ENCODE measurements around the gene ADNP.

Gene ADNP

DNA sequence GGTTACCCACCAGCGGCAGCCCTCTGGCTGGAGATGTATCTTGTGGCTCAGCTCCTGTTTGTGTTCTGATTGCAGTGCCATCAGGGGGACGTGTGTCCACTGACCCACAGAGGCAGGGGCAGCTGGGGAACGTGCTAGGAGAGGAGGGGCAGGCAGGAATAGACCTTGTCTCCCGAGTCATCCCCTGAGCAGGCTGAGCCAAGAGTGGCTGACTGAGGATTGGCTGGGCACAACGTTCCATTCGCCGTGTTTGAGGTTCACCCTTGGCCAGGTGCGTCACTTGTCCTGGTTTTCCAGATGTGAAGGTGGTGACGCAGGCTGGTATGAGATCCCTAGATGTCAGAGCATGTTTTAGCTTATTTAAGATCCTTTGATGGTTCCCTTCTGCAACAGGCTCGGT lies 57.7 kb downstream of the ADNP start:
- DNase-seq (ENCODE audit: low read depth), result no peak

DNA sequence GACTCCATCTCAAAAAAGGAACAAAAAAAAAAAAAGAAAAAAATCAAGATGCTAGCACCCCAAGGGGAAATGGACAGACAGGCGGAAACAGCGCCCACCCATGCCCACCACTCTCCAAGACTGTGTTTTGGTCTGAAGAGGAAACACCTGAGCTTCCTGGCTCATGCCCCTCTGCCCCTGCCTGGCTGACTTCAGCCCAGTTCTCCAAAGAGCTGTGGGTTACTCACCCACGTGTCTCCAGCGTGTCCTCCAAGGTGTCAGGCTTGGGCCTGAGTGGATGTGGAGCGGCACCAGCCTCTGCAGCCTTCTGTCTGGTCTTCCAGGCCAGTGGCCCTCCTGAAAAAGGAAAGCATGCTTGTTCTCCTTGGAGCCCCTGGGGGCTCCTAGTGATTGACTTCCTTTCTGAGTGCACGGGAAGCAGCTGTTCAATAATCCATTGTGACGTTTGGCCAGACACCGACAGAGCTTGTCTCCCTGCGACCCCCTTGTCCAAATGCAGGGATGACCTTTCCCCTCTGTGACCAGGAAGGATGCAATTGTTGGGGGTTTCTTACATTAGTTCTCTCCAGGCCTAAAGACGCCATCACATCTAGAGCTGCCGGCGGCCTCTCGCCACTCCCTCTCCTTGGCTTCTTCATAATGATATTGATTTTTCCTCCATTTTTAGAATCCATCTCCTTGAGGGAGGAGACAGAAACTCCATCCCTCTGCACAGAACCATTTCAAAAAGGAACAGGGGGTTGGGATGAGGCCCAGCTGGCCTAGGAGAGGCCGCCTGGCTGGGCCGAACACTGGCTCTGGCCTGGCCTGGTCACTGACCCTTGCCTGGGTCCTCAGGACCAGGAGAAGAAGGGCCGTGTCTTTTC lies 58.4 kb downstream of the ADNP start:
- no peak for DNase-seq (ENCODE audit: low read depth)

DNA sequence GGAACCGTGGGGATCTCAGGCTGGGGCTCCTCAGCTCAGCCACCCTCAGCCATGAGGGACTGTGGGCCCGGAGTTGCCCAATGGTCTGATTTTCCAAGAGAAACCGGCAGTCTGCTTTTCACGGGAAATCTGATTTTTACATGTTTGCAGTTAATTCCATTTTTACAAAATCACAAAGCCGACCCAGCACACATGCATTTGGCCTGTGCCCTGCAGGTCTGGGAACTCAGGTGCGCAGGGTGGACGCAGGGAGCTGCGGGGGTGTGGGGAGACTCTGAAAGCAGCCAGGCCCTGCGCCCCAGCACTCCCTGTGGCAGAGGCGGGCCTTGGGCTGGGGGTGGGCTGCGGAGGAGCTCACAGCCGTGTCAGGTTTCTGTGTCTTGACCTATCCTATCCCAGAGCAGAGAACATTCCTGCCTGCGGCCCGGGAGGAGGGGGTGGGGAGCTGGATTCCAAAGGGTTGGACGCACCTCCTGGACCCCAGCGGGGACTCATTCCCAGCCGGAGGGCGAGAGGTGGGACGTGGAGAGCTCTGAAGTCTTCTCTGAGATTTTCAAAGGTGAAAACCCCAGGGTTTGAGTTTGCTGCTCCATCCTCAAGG lies 60.6 kb downstream of the ADNP start:
- no peak for DNase-seq (ENCODE audit: low read depth)

DNA sequence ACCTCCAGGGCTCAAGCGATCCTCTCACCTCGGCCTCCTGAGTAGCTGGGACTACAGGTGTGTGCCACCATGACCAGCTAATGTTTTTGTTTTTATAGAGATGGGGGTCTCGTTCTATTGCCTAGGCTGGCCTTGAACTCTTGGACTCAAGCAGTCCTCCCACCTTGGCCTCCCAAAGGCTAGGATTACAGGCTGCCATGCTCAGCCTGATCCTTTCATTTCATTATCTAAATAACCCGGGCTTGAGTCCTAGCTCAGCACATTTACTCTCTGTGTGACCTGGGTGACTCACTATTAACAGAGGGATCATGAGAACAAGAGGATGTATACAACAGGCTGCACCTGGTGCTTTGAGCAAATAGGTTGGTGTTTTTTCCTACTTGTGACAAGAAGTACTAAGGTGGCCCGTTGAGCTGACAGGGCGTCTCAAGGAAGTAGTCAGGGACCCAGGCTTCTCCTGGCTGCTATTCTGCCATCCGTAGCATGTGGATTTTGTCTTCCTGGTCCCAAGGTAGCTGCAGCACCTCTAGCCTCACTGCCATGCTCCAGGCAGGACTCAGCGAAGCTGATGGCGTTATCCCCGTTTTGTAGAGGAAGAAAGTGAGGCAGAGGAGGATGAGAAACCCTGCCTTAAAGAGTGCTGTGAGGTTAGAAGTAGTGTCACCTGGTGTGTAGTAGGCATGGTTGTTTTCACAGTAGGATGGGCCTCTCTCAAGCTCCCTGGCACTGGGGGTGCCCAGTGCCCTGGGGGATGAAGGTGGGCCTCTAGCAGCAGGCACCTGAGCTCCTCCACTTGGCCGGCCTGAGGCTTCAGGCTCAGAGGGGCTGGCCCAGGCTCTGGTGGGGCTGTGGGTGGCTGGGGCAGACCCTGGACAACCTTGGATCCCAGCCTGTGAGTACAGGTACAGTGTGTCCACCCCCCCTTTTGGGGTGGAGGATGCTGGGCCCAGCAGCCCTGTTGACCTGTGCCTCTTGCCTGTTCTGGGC lies 62.4 kb downstream of the ADNP start:
- DNase-seq (ENCODE audit: low read depth), result no peak

DNA sequence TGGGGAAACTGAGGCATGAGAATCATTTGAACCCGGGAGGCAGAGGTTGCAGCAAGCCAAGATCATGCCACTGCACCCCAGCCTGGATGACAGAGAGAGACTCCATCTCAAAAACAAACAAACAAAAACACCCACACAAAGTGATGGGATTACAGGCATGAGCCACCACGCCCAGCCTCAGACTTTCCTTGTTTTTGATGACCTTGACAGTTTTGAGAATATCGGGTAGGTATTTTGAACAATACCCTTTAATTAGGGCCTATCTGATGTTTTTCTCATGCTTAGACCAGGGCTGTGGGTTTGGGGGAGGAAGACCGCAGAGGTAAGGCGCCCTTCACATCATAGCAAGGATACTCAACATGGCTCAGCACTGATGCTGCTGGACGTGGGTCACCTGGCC lies 63.4 kb downstream of the ADNP start:
- no peak for DNase-seq (ENCODE audit: low read depth)

DNA sequence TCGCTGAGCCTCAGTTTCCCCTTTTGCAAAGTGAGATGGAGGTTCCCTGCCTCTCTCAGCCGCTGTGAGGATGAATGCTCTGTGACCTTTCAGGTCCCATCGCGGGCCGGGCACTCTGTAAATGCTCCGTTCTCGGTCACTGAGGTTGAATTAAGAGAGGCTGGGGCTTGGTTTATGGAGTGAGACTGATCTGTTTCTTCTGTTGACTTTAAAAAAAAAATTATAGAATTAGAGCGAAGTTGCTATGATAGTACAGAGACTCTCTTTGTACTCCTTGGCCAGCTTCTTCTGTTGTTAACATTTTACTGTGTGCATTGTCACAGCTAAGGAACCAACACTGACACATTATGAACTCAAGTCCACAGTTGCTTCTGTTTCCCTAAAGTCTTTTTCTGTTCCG lies 64.4 kb downstream of the ADNP start:
- DNase-seq (ENCODE audit: low read depth), result no peak

DNA sequence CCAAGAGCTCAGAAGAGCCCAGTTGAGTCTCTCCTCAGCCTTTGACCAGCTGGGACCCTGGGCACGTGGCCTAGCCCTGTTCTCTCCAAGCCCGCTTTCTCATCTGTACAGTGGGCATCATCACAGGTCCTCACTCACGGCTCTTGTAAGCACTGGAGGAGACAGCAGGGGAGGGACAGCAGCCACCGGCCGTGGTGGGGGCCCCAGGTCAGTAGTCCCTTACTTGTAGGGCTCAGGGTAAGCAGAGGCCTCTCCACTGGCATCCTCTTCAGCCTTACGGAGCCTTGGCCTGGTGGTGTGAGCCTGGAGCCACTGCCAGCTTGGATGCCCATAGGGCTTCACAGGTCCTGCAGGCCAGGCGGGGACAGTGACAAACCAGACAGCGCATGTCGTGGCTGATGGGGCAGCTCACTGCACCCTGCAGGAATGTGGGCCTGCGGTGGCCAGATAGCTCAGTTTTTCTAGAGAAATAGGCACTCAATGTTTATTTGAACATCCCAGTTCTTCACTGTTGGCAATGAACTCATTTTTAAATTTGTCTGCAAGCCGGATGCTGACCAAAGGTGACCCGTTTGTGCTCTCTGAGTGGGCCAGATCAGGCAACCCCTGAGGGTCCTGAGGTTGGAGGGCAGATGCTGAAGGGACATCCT lies 65.1 kb downstream of the ADNP start:
- DNase-seq (ENCODE audit: low read depth), result no peak

DNA sequence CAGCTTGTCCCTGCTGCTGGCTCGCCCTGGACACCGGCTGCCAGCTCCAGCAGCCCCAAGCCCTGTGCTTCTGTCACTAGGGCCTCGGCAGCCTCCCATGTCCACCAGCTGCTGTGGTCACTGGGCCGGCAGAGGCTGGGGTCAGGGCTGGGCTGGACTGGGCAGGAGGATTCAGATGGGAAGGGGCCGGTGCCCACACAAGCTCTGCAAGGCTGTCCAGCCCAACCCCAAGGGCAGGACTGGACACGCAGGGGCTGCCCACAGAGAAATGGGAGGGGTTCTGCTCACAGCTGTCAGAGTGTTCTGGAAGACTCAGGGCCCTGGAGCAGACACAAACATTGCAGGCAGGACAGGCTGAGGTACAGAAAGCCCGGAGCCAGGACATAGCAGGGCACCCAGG lies 65.6 kb downstream of the ADNP start:
- no peak for DNase-seq (ENCODE audit: low read depth)

DNA sequence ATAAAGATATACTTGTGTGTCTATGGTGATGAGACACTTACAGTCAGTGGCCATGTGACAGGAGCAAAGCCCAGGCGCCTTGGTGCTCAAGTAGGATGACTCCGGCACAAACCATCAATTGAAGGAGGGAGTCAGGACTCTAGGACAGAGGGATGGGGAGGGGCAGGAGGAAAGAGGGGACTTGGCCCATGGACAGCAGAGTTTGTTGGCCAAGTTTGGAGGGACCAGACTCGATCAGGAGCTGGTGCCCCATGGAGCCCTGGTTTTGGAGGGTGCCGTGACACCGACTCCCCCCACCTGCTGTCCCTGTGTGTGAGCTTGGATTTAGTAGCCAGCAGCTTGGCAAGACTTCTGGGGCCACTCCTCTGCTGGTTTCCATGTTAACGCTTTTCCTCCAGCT lies 66.1 kb downstream of the ADNP start:
- DNase-seq (ENCODE audit: low read depth), result no peak

DNA sequence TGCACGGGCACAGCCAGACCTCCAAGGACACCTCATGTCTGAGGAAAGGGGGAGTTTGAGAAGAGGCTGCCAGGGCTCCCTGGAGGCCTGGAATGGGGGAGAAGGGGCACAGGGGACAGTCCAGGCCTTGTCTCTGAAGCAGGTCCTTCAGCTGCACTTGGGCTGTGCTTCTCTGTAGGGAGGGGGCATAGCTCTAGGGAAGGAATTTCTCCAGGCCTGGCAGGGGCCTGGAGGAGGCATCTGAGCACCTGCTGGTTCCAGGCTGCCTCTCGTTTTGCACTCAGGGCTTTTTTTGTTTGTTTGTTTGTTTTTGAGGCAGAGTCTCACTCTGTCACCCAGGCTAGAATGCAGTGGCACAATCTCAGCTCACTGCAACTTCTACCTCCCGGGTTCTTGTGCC lies 68.7 kb downstream of the ADNP start:
- DNase-seq (ENCODE audit: low read depth), result no peak

DNA sequence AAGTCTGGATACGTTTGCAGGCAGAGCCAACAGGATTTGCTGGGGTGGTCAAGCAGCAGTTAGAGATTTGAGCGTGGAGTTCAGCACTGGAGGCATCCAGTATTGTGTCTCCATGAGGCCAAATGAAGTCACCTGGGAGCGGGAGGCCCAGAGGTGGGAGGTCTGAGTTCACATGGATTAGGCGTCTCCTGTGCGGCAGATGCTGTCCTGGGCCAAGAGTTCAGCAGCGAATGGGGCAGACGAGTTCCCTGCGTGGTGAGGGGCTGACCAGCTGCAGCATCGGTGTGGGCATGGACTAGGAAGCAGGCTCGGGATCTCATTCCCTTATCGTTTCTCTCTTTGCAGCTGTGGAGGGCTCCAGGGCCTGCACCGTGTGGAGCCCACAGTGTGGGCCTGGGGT lies 70.2 kb downstream of the ADNP start:
- no peak for DNase-seq (ENCODE audit: low read depth)

DNA sequence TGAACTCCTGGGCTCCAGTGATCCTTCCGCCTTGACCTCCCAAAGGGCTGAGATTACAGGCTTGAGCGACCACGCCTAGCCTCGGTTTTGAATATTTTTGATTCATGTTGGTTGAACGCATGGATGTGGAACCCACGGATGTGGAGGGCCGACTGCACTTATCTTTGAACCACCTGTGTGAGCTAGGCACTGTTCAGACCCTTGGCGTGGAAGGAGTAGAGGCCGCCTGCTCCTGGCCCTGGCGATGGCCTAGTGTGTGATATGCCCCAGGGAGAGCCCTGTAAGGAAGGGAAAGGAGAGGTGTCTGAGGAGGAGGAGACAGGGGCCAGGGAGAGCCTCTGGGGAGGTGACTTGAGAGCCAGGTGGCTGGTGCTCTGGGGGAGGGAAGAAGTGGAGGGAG lies 72.1 kb downstream of the ADNP start:
- no peak for DNase-seq (ENCODE audit: low read depth)

DNA sequence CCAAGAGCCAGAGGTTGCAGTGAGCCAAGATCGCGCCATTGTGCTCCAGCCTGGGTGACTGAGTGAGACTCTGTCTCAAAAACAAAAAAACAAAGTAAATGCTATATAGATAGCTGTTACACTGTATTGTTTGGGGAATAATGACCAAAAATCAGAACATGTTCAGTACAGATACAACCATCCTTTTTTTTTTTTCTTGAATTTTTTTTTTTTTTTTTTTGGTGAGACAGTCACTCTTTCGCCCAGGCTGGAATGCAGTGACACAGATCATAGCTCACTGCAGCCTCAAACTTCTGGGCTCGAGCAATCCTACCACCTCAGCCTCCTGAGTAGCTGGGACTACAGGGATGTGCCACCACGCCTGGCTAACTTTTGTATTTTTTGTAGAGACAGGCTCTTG lies 72.7 kb downstream of the ADNP start:
- no peak for DNase-seq (ENCODE audit: low read depth)

DNA sequence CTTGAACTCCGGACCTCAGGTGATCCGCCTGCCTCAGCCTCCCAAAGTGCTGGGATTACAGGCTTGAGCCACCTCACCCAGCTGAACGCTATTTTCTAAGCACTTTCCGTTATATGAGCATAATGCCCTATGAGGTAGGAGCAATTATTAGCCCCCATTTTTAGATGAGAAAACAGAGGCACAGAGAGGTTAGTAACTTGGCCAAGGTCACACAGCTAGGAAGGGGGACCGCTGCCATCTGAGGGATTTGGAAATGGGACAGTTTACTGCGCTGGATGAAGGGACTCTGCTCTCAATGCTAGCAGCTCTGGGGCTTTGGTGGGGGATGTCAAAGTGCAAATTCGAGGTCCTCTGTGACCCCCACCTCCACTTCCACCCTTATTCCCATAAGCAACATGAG lies 73.9 kb downstream of the ADNP start:
- DNase-seq (ENCODE audit: low read depth), result no peak

DNA sequence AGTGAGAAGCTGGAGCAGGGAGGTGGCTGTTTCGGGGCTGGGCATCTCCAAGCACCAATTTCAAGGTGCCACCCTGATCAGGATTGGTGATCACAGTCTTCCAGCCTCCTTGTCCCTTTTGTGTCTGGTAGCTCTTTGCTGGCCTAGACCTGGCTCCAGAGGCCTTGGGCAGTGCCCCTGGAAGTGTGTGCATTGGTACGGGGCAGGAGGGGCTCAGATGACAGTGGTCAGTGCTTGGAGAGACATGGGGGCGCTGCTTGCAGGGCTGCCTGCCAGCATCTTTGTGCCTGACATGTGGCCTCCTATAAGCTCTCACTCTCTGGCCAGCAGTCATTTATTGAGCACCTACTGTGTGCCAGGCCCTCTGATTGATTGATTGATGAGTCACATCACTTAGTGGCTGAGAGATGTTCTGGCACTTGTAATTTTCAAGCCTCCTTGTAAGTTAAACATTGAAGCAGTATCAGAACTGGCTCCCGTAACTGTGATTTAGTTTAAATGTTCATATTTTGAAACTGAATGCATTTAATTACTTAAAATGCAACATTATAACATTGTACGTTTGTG lies 74.7 kb downstream of the ADNP start:
- no peak for DNase-seq (ENCODE audit: low read depth)

DNA sequence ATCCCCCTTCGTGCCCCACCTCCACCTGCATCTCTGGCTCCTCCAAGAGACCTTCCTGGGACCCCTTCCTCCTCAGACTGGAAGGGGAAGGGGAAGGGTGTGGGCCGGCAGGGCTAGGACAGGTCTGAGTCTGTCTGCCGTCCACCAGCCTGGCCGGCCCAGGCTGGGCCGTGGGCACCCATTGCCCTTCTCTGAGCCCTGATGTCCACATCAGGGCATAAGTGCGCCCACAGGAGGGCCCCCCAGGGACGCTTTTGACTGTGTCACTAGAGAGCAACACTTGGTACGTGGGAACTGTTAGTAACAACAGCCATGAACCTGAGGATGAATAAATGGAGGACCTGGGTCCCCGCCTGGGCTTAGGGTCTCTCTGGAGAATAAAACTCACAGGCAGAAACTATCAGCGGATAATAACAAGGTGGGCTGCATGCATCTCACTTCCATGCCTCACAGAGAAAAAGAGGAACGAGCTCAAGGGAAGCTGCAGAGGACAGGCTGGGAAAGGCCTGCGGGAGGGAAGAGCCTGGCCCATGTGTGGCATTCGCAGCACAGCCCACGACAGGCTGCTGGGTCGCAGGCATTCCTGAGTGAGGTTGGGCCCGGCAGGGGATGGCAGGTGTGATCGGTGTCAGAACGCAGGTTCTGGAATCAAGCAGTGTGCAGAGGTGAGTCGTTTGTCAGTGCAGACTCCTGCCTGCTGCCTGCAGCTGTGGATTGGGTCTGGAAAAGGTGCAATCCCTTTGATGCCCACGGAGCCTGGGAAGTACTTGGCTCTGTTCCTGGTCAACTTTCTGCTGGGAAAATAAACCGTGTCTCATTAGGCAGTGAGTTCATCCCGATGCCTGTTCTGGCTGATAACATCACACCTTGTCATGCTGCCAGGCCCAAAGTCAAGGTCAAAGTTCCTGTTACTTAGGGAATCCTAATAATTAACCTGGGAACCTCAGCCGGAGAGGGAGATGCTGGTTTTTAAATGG lies 75.5 kb downstream of the ADNP start:
- DNase-seq (ENCODE audit: low read depth), result no peak

DNA sequence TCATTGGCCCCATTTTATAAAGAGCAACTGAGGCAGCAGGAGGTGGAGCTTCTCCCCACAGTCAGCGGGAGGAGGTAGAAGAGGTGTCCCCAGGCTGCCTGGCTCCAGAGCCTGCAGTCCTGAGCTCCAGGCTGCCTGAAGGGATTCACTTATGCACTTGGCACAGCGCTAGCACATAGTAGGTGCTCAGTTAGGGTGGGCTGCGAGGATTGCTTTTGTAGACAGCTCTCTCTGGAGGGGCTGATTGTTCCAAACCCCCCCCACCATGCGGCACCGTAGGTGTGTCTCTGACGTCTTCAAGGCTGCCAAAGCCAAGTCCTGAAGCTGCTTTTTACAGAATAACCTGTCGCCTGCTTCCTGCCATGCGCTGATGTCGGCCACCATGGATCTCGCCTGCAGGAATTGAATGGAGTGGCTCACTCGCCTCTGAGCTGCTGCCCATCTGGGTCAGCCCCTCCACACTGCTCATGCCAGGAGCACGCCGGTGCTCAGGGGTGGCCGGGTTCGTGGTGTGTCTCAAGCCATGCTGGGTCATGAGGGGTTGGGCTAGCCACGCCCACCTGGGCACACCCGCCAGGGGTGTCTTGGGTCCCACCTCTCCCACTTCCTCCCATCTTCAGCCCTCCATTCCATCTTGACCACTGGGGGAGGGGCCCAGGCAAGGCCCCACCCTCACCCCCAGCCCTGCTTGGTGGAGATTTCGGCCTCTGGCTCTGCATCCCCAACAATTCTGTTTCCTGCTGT lies 76.6 kb downstream of the ADNP start:
- DNase-seq (ENCODE audit: low read depth), result no peak

DNA sequence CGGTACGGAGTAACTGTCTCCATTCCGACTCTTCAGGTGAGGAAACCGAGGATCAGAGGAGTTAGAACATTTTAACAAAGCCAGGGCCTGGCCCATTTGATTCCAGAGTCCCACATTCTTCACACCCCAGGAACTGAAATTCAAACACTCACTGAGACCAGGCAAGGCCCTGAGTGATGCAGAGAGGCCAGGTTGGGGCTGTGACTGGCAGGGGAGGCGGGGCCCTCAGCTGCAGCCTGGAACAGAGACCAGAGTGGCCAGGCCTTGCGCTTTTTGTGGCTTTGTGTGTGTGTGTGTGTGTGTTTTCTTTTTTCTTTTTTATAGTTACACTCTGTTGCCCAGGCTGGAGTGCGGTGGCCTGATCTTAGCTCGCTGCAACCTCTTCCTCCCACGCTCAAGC lies 79.2 kb downstream of the ADNP start:
- DNase-seq (ENCODE audit: low read depth), result no peak

DNA sequence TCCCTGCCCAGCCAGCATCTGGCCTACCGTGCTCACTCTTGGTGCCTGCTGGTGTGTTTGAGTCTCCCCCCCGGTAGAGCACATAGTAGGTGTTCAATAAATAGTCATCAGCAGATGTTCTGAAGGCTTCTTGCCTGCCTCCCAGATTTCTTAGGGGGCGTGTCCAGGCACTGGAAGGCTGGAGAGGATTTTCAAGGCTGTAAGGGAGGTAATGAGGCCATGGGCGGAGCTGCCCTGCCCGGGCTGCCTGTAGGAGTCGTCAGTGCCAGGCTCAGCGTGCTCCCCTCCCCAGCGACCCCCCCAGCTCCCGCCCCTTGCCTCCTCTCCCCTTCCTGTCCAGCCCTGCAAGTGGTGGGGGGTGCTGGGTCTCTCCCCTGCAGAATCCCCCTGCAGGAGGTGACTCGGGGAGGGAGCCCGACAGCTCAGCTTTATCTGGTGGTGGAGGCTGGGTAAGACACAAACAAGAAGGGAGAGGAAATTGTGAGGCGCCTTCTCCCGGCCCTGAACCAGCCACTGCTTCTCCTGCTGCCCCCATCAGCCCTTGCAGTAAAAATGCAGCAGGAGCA lies 80.4 kb downstream of the ADNP start:
- DNase-seq (ENCODE audit: low read depth), result no peak

Data from T follicular helper cell (primary cell).